NCI-H524 treated with DMSO at 0.1 percent for 48 hours (cell line): ENCODE results near the gene COX14.

ENCODE experiments used
- DNase-seq: peaks from one replicate; lab custom pipeline; 2025; lab: John Stamatoyannopoulos, UW

COX14 gene

GRCh38 chr12:50084775-50085614 lies 27.0 kb upstream of the COX14 start, which contains the start of gene SMARCD1:
Gene SMARCD1, plus strand, starts transcription at chr12:50085342. Its CDS starts 28 bp downstream, at chr12:50085370.
- DNase-seq: peak; percentile 71

- no peak for DNase-seq
Observed at GRCh38 chr12:50085615-50086072, 26.4 kb upstream of the COX14 start.

DNA sequence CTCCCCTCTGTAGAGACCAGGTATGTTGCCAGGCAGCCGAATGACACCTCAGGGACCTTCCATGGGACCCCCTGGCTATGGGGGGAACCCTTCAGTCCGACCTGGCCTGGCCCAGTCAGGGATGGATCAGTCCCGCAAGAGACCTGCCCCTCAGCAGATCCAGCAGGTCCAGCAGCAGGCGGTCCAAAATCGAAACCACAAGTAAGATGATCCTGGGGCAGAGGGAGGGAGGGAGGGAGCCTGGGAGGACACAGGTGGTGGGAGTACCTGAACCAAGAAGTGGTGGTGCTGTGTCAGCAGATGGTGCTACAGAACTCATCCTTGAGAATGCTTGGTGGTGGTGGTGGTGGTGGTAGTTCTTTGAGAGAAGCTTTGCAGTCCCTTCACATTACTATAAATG lies 25.9 kb upstream of the COX14 start:
- DNase-seq: no peak

DNA sequence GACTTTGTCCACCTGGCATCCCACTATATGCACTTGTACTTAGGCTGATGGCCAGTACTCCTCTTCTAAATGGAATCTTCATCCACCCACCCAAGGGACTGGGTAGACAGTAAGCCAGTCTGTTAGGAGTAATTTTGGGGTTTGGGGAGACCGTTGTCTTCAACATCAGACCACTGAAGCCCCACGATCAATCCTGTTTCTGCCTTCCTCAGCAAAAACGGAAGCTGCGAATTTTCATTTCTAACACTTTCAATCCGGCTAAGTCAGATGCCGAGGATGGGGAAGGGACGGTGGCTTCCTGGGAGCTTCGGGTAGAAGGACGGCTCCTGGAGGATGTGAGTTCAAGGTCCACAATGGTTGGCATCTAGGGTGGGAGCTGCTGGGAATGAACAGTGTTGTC lies 24.9 kb upstream of the COX14 start:
- DNase-seq: no peak

DNA sequence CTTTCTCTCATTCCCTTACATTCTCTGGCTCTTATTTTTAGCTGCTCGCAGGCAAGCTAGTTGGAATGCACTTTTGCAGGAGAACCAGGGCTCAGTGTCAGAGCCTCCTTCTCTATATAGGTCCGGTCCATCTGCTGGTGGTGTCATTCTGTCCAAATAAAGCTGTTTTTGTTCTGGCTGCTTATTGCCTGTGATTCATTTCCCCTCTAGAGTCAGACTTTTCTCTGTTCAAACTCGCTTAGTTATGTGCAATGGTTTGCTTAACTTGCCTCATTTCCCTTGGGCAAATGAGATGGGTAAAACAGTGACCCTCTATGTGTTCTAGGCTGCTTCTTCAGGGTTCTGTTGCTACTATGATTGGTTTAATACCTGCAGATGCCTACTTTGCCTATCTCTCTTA lies 24.0 kb upstream of the COX14 start:
- DNase-seq: no peak

GRCh38 chr12:50088577-50089335 lies 23.3 kb upstream of the COX14 start:
- DNase-seq: no peak

- no peak for DNase-seq
Observed at GRCh38 chr12:50089730-50090129, 22.3 kb upstream of the COX14 start.

GRCh38 chr12:50090391-50090790 lies 21.6 kb upstream of the COX14 start:
- no peak for DNase-seq

- DNase-seq: no peak
Observed at GRCh38 chr12:50097952-50098351, 14.1 kb upstream of the COX14 start.

DNA sequence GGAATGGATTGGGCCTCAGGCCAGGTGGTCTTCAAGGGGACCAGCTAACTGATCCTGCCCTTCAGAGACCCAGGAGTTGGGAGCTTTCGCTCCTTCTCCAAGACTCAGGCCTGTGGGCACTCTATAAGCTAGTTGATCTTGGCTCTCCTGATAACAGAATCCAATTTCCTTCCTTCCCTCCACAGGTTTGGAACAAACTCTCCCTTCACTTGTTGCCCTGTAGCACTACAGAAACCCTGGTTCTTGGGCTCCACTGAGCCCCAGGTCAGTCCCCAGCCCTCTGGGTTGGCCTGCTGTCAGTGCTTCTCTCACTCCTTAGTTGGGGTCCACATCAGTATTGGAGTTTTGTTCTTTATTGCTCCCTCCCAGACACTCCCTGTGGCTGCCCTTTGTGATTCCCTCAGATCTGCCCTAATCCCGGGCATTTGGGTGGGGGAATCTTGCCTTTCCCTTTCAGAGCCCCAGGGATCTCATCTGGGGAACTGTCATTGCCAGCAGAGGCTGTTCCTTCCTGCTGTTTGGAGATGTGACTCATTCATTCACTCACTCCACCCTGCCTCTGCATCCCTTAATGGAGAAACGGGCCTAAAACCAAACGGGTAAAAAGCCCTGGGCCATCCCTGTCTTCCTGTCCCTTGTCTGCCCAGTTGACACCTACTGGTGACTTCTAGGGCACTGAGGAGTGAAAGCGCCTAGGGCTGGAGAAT lies 12.6 kb upstream of the COX14 start:
- no peak for DNase-seq

GRCh38 chr12:50100561-50100960 lies 11.5 kb upstream of the COX14 start:
- DNase-seq: no peak

DNA sequence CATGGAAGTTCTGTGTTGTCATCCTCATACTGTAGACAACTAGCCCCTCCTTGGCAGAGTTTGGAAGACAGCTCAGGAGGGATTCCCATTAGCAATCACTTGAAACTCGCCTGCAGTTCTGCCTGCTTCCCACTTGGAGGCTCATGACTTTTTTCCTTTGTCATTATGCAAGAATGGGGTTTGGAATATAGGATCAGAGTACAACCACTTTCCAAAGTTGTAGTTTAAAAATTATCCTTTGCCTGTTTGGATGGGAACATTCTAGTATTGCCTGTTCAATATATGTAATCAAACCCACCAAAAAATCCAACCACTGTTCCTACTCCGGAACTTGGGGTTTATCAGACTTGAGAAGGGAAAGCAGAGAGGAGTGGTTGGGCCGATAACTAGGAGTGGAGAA lies 10.4 kb upstream of the COX14 start:
- DNase-seq: no peak

DNA sequence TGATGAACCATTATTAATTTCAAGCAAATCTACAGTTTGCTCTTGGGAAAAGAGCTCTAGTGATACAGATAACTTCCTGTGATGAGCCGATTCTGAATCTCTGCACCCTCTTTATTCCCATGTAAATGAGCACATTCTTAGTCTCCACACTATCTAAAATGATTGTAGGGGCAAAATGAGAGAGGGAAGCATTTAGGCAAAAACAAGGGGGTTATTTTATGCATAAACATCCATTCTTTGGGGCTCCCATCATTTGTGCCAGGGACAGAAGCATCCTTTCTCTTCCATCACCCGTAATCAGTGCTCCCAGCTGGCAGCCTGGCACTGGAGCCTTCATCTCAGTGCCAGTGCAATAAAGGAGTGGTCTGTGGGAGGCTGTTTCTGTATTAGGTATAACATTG lies 9.9 kb upstream of the COX14 start:
- no peak for DNase-seq

- DNase-seq: no peak
Observed at GRCh38 chr12:50102646-50103309, 9.3 kb upstream of the COX14 start.

DNA sequence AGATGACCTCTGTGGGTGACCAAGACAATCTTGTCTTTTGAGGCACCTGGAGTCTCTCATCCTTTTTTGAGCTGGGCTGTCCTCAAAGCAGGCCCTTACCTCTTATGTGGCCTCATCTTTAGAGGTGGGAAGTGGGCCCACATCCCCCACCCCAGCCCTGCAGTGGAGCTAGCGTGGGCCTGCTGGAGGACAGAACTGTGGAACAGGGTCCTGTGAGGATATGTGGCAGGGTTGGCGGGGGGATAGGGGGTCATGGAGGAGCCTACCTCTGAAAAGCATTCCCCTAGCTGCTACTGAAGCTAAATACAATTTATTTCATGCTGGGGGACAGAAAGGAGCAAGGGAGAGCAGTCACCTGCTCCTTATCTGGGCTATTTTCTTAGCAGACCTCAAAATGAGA lies 8.7 kb upstream of the COX14 start:
- no peak for DNase-seq

- DNase-seq: no peak
Observed at GRCh38 chr12:50103767-50104321, 8.2 kb upstream of the COX14 start, which contains the start of gene GPD1. Gene GPD1, plus strand, starts transcription at chr12:50104008. Its CDS starts 43 bp downstream, at chr12:50104051.

DNA sequence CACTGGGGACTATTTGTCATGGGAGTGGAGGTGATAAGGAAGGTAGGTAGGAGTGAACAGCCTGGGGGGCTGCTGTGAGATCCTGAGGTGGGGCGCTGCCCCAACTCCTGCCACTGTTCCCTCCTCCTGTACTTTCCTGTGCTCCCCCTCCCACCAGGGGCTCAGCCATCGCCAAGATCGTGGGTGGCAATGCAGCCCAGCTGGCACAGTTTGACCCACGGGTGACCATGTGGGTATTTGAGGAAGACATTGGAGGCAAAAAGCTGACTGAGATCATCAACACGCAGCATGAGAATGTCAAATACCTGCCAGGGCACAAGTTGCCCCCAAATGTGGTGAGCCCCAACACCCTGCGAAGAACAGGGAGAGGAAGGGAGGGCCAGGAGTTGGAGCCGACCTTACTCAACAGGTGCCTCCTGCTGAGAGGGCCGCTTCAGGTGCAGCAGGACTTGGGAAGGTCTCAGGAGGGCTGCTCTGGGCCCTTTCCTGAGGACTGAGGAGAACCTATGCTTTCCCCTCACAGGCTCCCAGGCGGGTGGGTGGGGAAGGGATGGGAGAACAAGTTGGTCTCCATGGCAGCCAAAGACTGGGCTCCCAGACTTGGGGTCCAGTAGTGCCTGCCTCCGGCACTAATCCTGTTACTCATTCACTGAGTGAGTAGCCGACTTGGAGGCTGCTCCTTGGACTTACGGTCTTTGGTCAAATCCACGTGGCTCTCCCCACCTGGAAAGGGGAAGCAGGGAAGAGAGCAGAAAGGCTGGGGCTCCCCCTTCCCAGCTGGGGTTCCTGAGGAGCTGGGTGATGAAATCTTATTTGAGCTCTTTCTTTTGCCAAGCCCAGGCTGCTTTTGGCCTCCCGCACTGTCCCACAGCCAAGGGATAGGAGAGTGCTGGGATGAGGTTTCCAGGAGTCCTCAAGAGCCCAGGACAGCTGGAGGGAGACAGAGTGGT lies 7.3 kb upstream of the COX14 start:
- DNase-seq: no peak

DNA sequence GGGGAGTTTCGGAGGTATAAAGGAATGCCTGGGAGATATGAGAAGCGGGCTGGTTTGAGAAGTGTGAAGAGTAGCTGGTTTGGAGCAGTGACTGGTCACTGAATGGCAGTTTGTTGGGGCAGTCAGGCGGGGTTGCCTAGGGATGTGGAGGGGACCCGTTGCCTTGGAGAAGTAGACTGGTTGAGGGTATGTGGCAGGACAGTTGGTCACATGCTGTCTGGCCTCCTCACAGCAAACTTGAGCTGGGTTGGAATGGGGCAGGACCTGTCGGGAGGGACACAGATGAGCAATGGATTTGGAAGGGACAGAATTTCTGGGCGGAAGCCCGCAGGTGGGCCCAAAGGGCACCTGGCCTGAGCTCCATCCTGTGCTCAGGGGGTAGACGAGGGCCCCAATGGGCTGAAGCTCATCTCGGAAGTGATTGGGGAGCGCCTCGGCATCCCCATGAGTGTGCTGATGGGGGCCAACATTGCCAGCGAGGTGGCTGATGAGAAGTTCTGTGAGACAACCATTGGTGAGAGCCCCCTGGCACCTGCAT lies 6.1 kb upstream of the COX14 start:
- DNase-seq: no peak

- no peak for DNase-seq
Observed at GRCh38 chr12:50106907-50107306, 5.1 kb upstream of the COX14 start.
